ENCODE data around the gene TP53BP2. TPM values are rescaled to one million over a fixed set of nuclear protein-coding genes. Genes with fewer than 3 reads are reported as not detected.
"Not testable (repeated sequence)": the region's sequence is repeated elsewhere in the genome, so short reads cannot be mapped to it uniquely, and the experiment has no call there.

TP53BP2 gene
- total RNA-seq, 2 donors from 2014 or later, result 21.9 to 57.1 TPM

- Mint-ChIP-seq H3K36me3 (peaks cover 4 to 28% of the 10 kb centered on the region in 2 donors), H3K9me3 (no peaks in the 10 kb centered on the region), H3K27ac (no peak overlapping the region)
- ATAC-seq, result no peak
- no peak for DNase-seq (ENCODE audit: low spot score in 2 of 2)
These were observed 21.5 kb downstream of the TP53BP2 start for GRCh38 chr1:223824287-223824686.

- ATAC-seq (no peak), DNase-seq (ENCODE audit: low spot score in 2 of 2) (no peak)
- H3K27ac Mint-ChIP-seq, result no peak overlapping the region
- H3K9me3 Mint-ChIP-seq, result no peaks in the 10 kb centered on the region
- peaks cover 4 to 8% of the 10 kb centered on the region in 2 donors for H3K36me3 Mint-ChIP-seq
These were observed 24.8 kb downstream of the TP53BP2 start for GRCh38 chr1:223820971-223821370.

DNA sequence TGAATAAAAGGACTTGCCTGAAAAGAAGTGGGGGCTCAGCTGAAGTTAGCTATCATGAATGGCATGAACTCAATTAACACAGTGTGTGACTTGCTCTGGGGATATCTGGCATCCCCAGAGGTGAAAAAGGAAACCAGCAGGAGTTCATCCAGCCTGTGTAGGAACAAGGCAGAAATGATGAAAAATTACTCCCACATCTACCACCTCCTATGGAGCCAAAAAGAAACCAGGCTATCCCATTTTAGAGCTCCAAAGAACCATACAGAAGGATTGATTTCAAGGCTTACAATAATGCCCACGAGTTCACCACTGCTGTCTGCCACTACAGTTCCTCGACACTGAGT is 25.3 kb downstream of the TP53BP2 start:
- Mint-ChIP-seq H3K9me3 (no peaks in the 10 kb centered on the region), H3K27ac (no peak overlapping the region), H3K36me3 (peaks cover 4 to 5% of the 10 kb centered on the region in 2 donors)
- ATAC-seq (no peak), DNase-seq (ENCODE audit: low spot score in 2 of 2) (no peak)

- no peak for DNase-seq (ENCODE audit: low spot score in 2 of 2)
- Mint-ChIP-seq H3K27ac (peak overlapping the region in 1 of 2 donors; percentile 31), H3K36me3 (peaks cover 4 to 5% of the 10 kb centered on the region in 2 donors), H3K9me3 (no peaks in the 10 kb centered on the region)
- no peak for ATAC-seq
These were observed 25.8 kb downstream of the TP53BP2 start for GRCh38 chr1:223819730-223820514.

GRCh38 chr1:223817265-223817664 is 28.5 kb downstream of the TP53BP2 start:
- ATAC-seq; H3K27ac Mint-ChIP-seq; DNase-seq (ENCODE audit: low spot score in 2 of 2); H3K9me3 Mint-ChIP-seq: not testable (repeated sequence)
- H3K36me3 Mint-ChIP-seq, result peaks cover 16 to 26% of the 10 kb centered on the region in 2 donors

GRCh38 chr1:223815865-223816264 is 29.9 kb downstream of the TP53BP2 start:
- no peak for DNase-seq (ENCODE audit: low spot score in 2 of 2)
- no peaks in the 10 kb centered on the region for H3K9me3 Mint-ChIP-seq

DNA sequence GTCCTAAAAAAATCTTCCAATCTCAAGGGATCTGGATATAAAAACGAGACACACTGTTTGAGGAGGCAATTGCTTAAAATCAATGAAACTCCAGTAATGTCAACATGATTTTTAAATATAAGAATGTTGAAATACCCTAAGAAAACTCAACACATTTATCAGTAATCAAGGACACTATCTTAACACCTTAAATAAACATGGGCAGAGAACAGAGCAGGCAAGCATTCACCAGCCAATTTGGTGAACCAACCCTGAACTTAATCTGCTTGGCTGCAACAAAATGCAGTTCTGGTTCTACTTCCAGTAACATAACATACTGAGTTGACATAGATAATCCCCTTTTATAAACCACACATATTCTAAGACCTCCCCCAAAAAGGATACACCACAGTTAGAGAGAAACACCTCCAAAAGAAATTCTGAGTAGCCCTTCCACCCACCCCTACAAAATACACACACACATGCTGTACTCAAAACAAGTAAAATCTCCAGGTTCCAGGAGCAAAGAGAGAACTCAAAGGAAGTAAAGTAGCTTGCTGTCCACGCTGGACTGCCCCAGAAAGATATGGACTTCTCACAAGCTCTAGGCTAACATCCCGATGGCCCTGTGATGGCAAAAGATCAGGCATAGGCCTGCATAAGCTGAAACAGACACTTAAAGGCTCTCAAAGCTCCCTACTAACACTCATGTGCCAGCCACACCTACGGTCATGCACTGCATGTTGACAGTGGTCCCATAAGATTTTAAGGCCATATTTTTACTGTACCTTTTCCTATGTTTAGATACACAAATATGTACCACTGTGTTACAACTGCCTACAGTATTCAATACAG is 30.5 kb downstream of the TP53BP2 start:
- ATAC-seq (no peak), DNase-seq (ENCODE audit: low spot score in 2 of 2) (no peak)
- H3K36me3 Mint-ChIP-seq, result peaks cover 16 to 20% of the 10 kb centered on the region in 2 donors
- no peaks in the 10 kb centered on the region for H3K9me3 Mint-ChIP-seq
- H3K27ac Mint-ChIP-seq, result peak overlapping the region; percentile 26 to 34

More at GRCh38 chr1:223815865-223816264, 29.9 kb downstream of the TP53BP2 start:
- peaks cover 16 to 25% of the 10 kb centered on the region in 2 donors for H3K36me3 Mint-ChIP-seq
- no peak for ATAC-seq
- no peak overlapping the region for H3K27ac Mint-ChIP-seq

DNA sequence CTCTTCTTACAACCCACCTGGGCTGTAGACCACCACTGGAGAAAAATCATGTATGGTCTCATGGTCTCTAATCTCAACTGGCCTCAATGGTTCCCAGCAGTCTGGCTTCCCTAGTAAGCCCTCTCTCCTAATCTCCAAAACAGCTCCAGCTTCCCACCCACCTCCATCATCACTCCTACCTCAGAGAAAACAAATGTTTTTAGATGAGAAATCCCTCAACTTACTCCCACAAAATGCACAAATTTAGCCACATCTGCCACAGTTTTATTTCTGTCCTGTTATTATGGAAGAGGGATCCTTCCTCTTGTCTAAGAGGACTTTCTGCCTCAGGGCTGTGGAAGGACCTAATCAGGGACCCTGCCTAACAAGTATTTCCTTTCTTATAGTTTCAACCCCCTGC is 32.1 kb downstream of the TP53BP2 start:
- ATAC-seq (no peak), DNase-seq (ENCODE audit: low spot score in 2 of 2) (no peak)
- no peaks in the 10 kb centered on the region for H3K9me3 Mint-ChIP-seq
- peak overlapping the region; percentile 15 to 50 for H3K27ac Mint-ChIP-seq
- H3K36me3 Mint-ChIP-seq, result peaks cover 12 to 20% of the 10 kb centered on the region in 2 donors

DNA sequence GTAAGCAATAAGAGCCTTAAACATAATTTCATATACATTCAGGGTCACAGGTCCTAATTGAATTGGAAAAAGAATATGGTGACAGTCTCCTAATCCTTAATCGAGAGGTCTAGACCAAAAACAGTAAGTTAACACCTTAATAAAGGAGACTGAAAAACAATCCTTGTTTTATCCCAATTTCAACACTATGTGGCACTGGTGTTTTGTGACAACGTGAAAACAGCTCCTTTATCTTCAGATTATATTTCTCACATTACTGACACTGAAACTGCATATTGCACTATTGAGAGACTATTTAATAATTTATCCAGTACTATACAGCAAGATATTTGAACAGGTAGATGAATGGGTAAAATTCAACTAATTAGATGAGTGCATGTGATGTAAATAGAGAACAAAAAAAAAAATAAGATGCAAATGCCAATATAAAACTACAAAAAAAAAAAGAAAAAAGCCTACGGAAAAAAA is 34.1 kb downstream of the TP53BP2 start:
- DNase-seq (ENCODE audit: low spot score in 2 of 2), result no peak
- Mint-ChIP-seq H3K36me3 (peaks cover 12 to 34% of the 10 kb centered on the region in 2 donors), H3K9me3 (no peaks in the 10 kb centered on the region), H3K27ac (no peak overlapping the region)
- peak in 1 of 2 donors; percentile 26 for ATAC-seq

DNA sequence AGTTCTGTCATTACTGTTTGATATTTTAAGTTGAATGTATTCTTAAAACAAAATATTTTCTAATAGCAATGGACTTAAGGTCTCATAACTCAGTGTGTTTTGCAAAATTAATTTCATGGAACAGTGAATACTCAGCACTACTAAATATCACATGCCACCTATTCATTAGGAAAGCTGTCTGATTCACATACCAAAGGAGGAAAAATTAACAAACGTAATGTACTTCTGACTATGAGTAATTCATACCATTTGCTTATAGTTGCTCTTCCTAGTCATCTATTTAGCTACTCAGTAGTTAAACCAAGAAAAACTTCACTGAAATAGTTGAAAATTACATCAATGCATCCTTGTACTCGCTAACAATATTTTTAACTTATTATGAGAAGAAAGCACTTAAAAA is 35.2 kb downstream of the TP53BP2 start:
- Mint-ChIP-seq H3K9me3 (no peaks in the 10 kb centered on the region), H3K36me3 (peaks cover 16 to 42% of the 10 kb centered on the region in 2 donors), H3K27ac (no peak overlapping the region)
- ATAC-seq (peak in 1 of 2 donors; percentile 51), DNase-seq (ENCODE audit: low spot score in 2 of 2) (no peak)

DNA sequence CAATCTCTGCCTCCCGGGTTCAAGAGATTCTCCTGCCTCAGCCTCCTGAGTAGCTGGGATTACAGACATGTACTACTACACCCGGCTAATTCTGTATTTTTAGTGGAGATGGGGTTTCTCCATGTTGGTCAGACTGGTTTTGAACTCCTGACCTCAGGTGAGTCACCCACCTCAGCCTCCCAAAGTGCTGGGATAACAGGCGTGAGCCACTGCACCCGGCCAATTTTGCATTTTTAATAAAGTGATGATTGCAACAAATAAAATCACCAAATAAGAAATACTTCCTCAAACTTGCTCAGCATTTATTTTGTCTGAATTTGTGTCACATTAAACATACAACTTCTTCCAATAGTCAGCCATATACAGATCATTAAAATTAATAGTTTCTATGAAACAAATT is 35.8 kb downstream of the TP53BP2 start:
- H3K27ac Mint-ChIP-seq; ATAC-seq; H3K9me3 Mint-ChIP-seq; DNase-seq (ENCODE audit: low spot score in 2 of 2): not testable (repeated sequence)
- peaks cover 16 to 42% of the 10 kb centered on the region in 2 donors for H3K36me3 Mint-ChIP-seq

- Mint-ChIP-seq H3K9me3 (no peaks in the 10 kb centered on the region), H3K27ac (no peak overlapping the region), H3K36me3 (peaks cover 12 to 39% of the 10 kb centered on the region in 2 donors)
- ATAC-seq, result no peak
- DNase-seq (ENCODE audit: low spot score in 2 of 2), result no peak
These were observed 42.5 kb downstream of the TP53BP2 start for GRCh38 chr1:223803211-223803610.

DNA sequence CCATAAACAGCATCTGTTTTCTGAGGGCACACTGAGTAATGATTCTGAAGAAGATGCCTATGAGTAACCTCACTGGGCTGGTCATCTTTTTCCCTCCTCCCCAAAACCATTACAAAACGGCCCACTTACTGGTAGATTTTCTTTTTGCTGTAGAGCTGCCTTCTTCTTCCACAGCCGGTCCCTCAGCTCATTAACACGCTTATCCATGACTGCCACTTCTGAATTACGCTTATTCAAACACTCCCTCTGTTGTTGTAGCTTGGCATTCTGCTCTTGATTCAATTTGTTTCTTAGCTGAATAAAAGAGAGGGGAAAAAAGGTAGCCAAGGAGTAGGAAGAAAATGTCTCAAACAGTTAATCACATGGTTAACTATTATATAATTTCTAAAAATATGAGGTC is 43.1 kb downstream of the TP53BP2 start:
- Mint-ChIP-seq H3K27ac (peak overlapping the region in 1 of 2 donors; percentile 33), H3K36me3 (peaks cover 12 to 39% of the 10 kb centered on the region in 2 donors), H3K9me3 (no peaks in the 10 kb centered on the region)
- no peak for DNase-seq (ENCODE audit: low spot score in 2 of 2)
- no peak for ATAC-seq

DNA sequence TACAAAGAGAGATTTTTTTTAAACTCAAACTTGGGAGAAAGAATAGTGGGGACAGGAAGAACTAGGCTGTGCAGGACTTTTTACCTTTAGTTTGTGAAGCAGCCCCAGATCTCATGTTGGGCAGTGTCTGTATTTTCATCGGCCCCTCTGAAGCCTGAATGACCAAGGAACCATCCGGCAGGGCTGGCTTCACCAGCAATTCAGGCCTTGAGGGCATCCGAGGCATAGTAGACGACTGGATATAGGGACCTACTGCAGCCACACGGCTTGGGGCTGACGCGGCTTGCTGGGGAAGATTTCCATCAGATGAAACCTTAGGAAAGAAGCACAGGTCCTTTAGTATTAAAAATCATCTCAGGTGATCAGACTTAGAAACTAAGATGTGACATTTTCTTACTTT is 43.7 kb downstream of the TP53BP2 start:
- ATAC-seq (no peak), DNase-seq (ENCODE audit: low spot score in 2 of 2) (no peak)
- Mint-ChIP-seq H3K36me3 (peaks cover 12 to 33% of the 10 kb centered on the region in 2 donors), H3K9me3 (no peaks in the 10 kb centered on the region), H3K27ac (peak overlapping the region in 1 of 2 donors; percentile 58)

GRCh38 chr1:223796210-223796609 is 49.5 kb downstream of the TP53BP2 start:
- ATAC-seq (no peak), DNase-seq (ENCODE audit: low spot score in 2 of 2) (no peak)
- Mint-ChIP-seq H3K9me3 (no peaks in the 10 kb centered on the region), H3K27ac (peak overlapping the region in 1 of 2 donors; percentile 41), H3K36me3 (peaks cover 7 to 23% of the 10 kb centered on the region in 2 donors)

- DNase-seq (ENCODE audit: low spot score in 2 of 2), result no peak
- Mint-ChIP-seq H3K27ac (no peak overlapping the region), H3K9me3 (no peaks in the 10 kb centered on the region), H3K36me3 (peaks cover 0 to 12% of the 10 kb centered on the region in 2 donors)
- no peak for ATAC-seq
These were observed 51.4 kb downstream of the TP53BP2 start for GRCh38 chr1:223794136-223794880.
